ENCODE data around the gene ASCL2.

The ASCL2 gene

GRCh38 chr11:2235588-2236326, 34.6 kb downstream of the ASCL2 start:
- no peak overlapping the region for H3K4me3 ChIP-seq (ENCODE audit: low read length)
- no peak for DNase-seq (ENCODE audit: low read depth)
- TF ChIP-seq, protein P1, sequence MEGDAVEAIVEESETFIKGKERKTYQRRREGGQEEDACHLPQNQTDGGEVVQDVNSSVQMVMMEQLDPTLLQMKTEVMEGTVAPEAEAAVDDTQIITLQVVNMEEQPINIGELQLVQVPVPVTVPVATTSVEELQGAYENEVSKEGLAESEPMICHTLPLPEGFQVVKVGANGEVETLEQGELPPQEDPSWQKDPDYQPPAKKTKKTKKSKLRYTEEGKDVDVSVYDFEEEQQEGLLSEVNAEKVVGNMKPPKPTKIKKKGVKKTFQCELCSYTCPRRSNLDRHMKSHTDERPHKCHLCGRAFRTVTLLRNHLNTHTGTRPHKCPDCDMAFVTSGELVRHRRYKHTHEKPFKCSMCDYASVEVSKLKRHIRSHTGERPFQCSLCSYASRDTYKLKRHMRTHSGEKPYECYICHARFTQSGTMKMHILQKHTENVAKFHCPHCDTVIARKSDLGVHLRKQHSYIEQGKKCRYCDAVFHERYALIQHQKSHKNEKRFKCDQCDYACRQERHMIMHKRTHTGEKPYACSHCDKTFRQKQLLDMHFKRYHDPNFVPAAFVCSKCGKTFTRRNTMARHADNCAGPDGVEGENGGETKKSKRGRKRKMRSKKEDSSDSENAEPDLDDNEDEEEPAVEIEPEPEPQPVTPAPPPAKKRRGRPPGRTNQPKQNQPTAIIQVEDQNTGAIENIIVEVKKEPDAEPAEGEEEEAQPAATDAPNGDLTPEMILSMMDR (IDR thresholded peaks at IDR 0.05; ENCODE audit: insufficient read depth, low read depth, low read length, missing control alignments) = no peak

- no peak overlapping the region for H3K4me3 ChIP-seq (ENCODE audit: low read length)
- no peak for DNase-seq (ENCODE audit: low read depth)
- TF ChIP-seq, protein P1 (IDR thresholded peaks at IDR 0.05; ENCODE audit: insufficient read depth, low read depth, low read length, missing control alignments) = no peak
Observed at GRCh38 chr11:2234963-2235362, 35.4 kb downstream of the ASCL2 start.

DNA sequence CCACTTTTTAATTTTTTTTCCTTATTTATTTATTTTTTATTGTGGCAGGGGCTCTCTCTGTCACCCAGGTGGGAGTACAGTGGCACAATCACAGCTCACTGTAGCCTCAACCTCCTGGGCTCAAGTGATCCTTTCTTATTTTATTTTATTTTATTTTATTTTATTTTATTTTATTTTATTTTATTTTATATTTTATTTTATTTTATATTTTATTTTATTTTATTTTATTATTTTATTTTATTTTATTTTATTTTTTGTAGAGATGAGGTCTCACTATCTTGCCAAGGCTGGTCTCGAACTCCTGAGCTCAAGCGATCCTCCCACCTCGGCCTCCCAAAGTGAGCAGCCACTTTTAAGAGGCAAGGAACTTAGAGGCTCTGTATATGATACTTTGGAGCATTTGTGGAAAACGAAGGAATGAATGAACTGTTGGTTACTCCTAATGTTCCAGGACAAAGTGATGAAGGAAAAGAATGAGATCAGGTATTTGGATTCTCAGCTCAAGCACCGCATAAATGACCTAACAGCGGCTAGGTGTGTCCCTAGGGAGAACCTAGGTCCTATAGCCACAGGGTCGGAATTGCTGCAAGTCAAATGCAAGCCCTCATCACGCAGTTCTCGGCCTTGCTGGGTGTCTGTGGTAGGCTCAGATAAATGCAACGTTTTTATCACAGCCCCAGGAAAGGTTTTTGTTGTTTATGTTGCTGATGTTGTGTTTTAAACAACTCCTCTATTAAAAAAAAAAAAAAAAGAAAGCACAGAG, 36.5 kb downstream of the ASCL2 start:
- no peak overlapping the region for H3K4me3 ChIP-seq (ENCODE audit: low read length)
- TF ChIP-seq, protein P1 (IDR thresholded peaks at IDR 0.05; ENCODE audit: insufficient read depth, low read depth, low read length, missing control alignments) = no peak
- DNase-seq (ENCODE audit: low read depth) = no peak

DNA sequence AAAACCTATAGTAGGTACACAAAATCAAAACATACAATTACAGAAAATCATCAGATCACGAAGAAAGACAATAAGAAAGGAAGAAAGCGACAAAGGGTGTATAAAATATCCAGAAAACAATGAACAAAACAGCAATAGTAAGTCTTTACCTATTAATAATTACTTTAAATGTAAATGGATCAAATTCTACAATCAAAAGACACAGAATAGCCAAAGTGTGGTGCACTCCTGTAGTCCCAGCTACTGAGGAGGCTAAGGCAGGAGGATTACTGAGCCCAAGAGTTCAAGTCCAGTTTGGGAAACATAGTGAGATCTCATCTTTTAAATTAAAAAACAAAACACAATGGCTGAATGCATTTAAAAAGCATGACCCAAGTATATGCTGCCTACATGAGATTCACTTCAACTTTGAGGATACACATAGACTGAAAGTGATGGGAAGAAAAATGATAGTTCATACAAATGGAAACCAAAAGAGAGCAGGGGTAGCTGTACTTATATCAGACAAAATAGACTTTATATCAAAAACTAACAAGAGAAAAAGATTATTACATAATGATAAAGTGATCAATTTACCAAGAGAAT, 40.6 kb downstream of the ASCL2 start:
- TF ChIP-seq, protein P1 (IDR thresholded peaks at IDR 0.05; ENCODE audit: insufficient read depth, low read depth, low read length, missing control alignments) = no peak
- H3K4me3 ChIP-seq (ENCODE audit: low read length) = no peak overlapping the region
- DNase-seq (ENCODE audit: low read depth) = no peak

DNA sequence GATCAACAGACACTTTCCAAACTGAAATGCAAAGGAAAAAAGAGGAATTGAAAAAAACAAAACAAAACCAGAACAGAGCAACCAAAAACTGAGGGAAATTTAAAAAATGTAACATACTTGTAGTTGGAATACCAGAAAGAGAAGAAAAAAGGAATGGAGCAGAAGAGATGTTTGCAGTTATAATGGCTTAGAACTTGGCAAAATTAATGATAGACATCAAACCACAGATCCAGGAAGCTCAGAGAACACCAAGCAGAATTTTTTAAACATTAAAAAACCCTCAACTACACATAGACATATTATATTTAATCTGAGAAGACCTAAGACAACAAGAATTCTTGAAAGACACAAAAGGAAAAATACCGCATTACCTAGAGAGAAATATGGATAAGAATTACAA, 46.1 kb downstream of the ASCL2 start:
- DNase-seq (ENCODE audit: low read depth) = no peak
- TF ChIP-seq, protein P1 (IDR thresholded peaks at IDR 0.05; ENCODE audit: insufficient read depth, low read depth, low read length, missing control alignments) = no peak

GRCh38 chr11:2223153-2223794, 47.1 kb downstream of the ASCL2 start:
- TF ChIP-seq, protein P1 (IDR thresholded peaks at IDR 0.05; ENCODE audit: insufficient read depth, low read depth, low read length, missing control alignments) = no peak
- DNase-seq (ENCODE audit: low read depth) = no peak
- no peak overlapping the region for H3K4me3 ChIP-seq (ENCODE audit: low read length)

More for the DNA sequence above, 46.1 kb downstream of the ASCL2 start:
- H3K4me3 ChIP-seq (ENCODE audit: low read length) = no peak overlapping the region
